KMS-11 (cell line): Measurements from ENCODE around the gene DENND1C.

ENCODE experiments used
- H2AFZ ChIP-seq: fragments of 200-600 bp; sonication (generic); 2 replicates; pipeline ENCODE4 v1.6.1; 2016; ENCODE audit warnings: antibody characterized with exemption, mixed run types, low read depth
- H3K27ac ChIP-seq: fragments of 200-600 bp; sonication (generic); 2 replicates; pipeline ENCODE4 v1.6.1; 2016; ENCODE audit warnings: mild to moderate bottlenecking, mixed run types
- H3K27me3 ChIP-seq: fragments of 200-600 bp; sonication (generic); 2 replicates; pipeline ENCODE4 v1.6.1; 2017; ENCODE audit warnings: mild to moderate bottlenecking, low read depth, mixed run types, moderate library complexity; ENCODE audit not compliant: insufficient read depth
- H3K36me3 ChIP-seq: fragments of 200-600 bp; sonication (generic); 2 replicates; pipeline ENCODE4 v1.6.1; 2017; ENCODE audit warnings: mild to moderate bottlenecking, mixed run types; ENCODE audit not compliant: insufficient read depth
- H3K4me1 ChIP-seq: fragments of 200-600 bp; sonication (generic); 2 replicates; pipeline ENCODE4 v1.6.1; 2016; ENCODE audit warnings: mild to moderate bottlenecking, low read depth, mixed run types; ENCODE audit not compliant: poor library complexity, severe bottlenecking
- H3K4me2 ChIP-seq: fragments of 200-600 bp; sonication (generic); 2 replicates; pipeline ENCODE4 v1.7.0; 2016; ENCODE audit warnings: mild to moderate bottlenecking, mixed run types
- H3K4me3 ChIP-seq: fragments of 200-600 bp; sonication (generic); IDR thresholded peaks from 2 replicates; pipeline ENCODE4 v1.6.1; 2017; ENCODE audit warnings: low read depth, low read length, mixed read lengths; ENCODE audit not compliant: insufficient read depth
- H3K79me2 ChIP-seq: fragments of 200-600 bp; sonication (generic); 2 replicates; pipeline ENCODE4 v1.6.1; 2016; ENCODE audit warnings: low read depth, mixed run types; ENCODE audit not compliant: insufficient read depth
- H3K9ac ChIP-seq: fragments of 200-600 bp; sonication (generic); 2 replicates; pipeline ENCODE4 v1.6.1; 2016; ENCODE audit warnings: mild to moderate bottlenecking, mixed run types
- H4K20me1 ChIP-seq: fragments of 200-600 bp; sonication (generic); 2 replicates; pipeline ENCODE4 v1.6.1; 2016; ENCODE audit warnings: mild to moderate bottlenecking, mixed run types; ENCODE audit not compliant: insufficient read depth
- CTCF ChIP-seq: fragments of 200-600 bp; sonication (generic); conservative IDR thresholded peaks from 2 replicates; pipeline ENCODE4 v1.6.1; 2017; ENCODE audit warnings: low read depth, mild to moderate bottlenecking, antibody characterized with exemption, low read length, moderate library complexity, mixed read lengths

The DENND1C gene

GRCh38 chr19:6457958-6458694 is 23.5 kb downstream of the DENND1C start:
- H3K4me3 ChIP-seq = no peak overlapping the region
- H3K4me1 ChIP-seq = peaks cover 9% of the 10 kb centered on the region
- no peak for TF ChIP-seq CTCF
- no peaks in the 10 kb centered on the region for H3K79me2 ChIP-seq
- no peaks in the 10 kb centered on the region; the same call in 1 of the 2 replicates for H3K36me3 ChIP-seq
- H3K27ac ChIP-seq = peak overlapping the region; percentile 19; the same call in 1 of the 2 replicates
- H3K9ac ChIP-seq = peak overlapping the region; percentile 63; the same call in 1 of the 2 replicates
- H2AFZ ChIP-seq = no peak overlapping the region
- H4K20me1 ChIP-seq = no peaks in the 10 kb centered on the region
- peak overlapping the region; percentile 93 for H3K4me2 ChIP-seq
- H3K27me3 ChIP-seq = no peaks in the 10 kb centered on the region

GRCh38 chr19:6455924-6456323 is 25.7 kb downstream of the DENND1C start:
- Histone ChIP-seq H3K4me2 (no peak overlapping the region), H2AFZ (no peak overlapping the region), H3K9ac (no peak overlapping the region), H3K79me2 (no peaks in the 10 kb centered on the region), H3K4me1 (peaks cover 9% of the 10 kb centered on the region), H4K20me1 (no peaks in the 10 kb centered on the region), H3K27me3 (no peaks in the 10 kb centered on the region), H3K4me3 (no peak overlapping the region), H3K27ac (no peak overlapping the region), H3K36me3 (no peaks in the 10 kb centered on the region; the same call in 1 of the 2 replicates)
- no peak for TF ChIP-seq CTCF

- no peak overlapping the region for H3K4me3 ChIP-seq
- no peaks in the 10 kb centered on the region; the same call in 1 of the 2 replicates for H3K36me3 ChIP-seq
- no peak for TF ChIP-seq CTCF
Measured at GRCh38 chr19:6453951-6454565, 27.5 kb downstream of the DENND1C start.

GRCh38 chr19:6452899-6453298 is 28.7 kb downstream of the DENND1C start:
- Histone ChIP-seq H3K36me3 (no peaks in the 10 kb centered on the region; the same call in 1 of the 2 replicates), H3K4me3 (no peak overlapping the region), H4K20me1 (no peaks in the 10 kb centered on the region), H3K27ac (no peak overlapping the region), H3K9ac (no peak overlapping the region), H3K4me1 (no peaks in the 10 kb centered on the region), H2AFZ (no peak overlapping the region), H3K27me3 (no peaks in the 10 kb centered on the region), H3K4me2 (no peak overlapping the region), H3K79me2 (no peaks in the 10 kb centered on the region)
- no peak for TF ChIP-seq CTCF

More at GRCh38 chr19:6453951-6454565, 27.5 kb downstream of the DENND1C start:
- Histone ChIP-seq H3K4me2 (no peak overlapping the region), H2AFZ (no peak overlapping the region), H4K20me1 (no peaks in the 10 kb centered on the region), H3K27ac (no peak overlapping the region), H3K27me3 (no peaks in the 10 kb centered on the region), H3K4me1 (peaks cover 9% of the 10 kb centered on the region), H3K9ac (no peak overlapping the region), H3K79me2 (no peaks in the 10 kb centered on the region)
